GM12891 (cell line): Measurements from ENCODE around the gene ARHGEF37.

ENCODE experiments used
- DNase-seq: peaks from one replicate; pipeline ENCODE4 v3.0.0; 2011; ENCODE audit warnings: low spot score; ENCODE audit not compliant: insufficient read length
- FAIRE-seq: peaks from 2 replicates; lab custom pipeline; 2011; peaks lifted over from hg19 to GRCh38; lab: Jason Lieb, UNC
- PAX5 ChIP-seq: IDR thresholded peaks from 2 replicates; pipeline ENCODE4 v1.6.1; 2011; ENCODE audit warnings: low read length, moderate library complexity, mild to moderate bottlenecking; ENCODE audit not compliant: insufficient read depth, severe bottlenecking
- POLR2A ChIP-seq: IDR thresholded peaks from 2 replicates; pipeline ENCODE4 v1.6.1; 2011; ENCODE audit warnings: low read depth, low read length, control low read depth
- POLR2AphosphoS5 ChIP-seq: IDR thresholded peaks from 2 replicates; pipeline ENCODE4 v1.6.1; 2011; ENCODE audit warnings: low read depth, low read length, control low read depth
- POU2F2 ChIP-seq: IDR thresholded peaks from 2 replicates; pipeline ENCODE4 v1.6.1; 2011; ENCODE audit warnings: low read depth, mild to moderate bottlenecking, control low read depth, low read length, moderate library complexity
- SPI1 ChIP-seq: IDR thresholded peaks from 2 replicates; pipeline ENCODE4 v1.6.1; 2011; ENCODE audit warnings: low read depth, low read length, control low read depth
- TAF1 ChIP-seq: IDR thresholded peaks from 2 replicates; pipeline ENCODE4 v1.6.1; 2011; ENCODE audit warnings: low read depth, low read length, control low read depth

ARHGEF37 gene

GRCh38 chr5:149671544-149671943 lies 90.2 kb downstream of the ARHGEF37 start:
- TF ChIP-seq PAX5, result no peak
- DNase-seq (no peak), FAIRE-seq (no peak)

GRCh38 chr5:149672701-149673476 lies 91.6 kb downstream of the ARHGEF37 start:
- FAIRE-seq (no peak), DNase-seq (no peak)
- TF ChIP-seq POLR2A (no peak), SPI1 (no peak), TAF1 (no peak), PAX5 (no peak), POU2F2 (no peak), POLR2AphosphoS5 (no peak)

GRCh38 chr5:149674686-149675085 lies 93.4 kb downstream of the ARHGEF37 start:
- DNase-seq (no peak), FAIRE-seq (no peak)
- TF ChIP-seq POU2F2 (no peak), SPI1 (no peak), PAX5 (no peak), TAF1 (no peak), POLR2A (no peak), POLR2AphosphoS5 (no peak)

- FAIRE-seq (no peak), DNase-seq (no peak)
- TF ChIP-seq POU2F2 (no peak), POLR2A (no peak), POLR2AphosphoS5 (no peak), TAF1 (no peak), PAX5 (no peak), SPI1 (no peak)
Observed at GRCh38 chr5:149675610-149676201, 94.4 kb downstream of the ARHGEF37 start.

GRCh38 chr5:149677731-149678130 lies 96.4 kb downstream of the ARHGEF37 start:
- FAIRE-seq (no peak), DNase-seq (no peak)
- TF ChIP-seq SPI1, result no peak
- TF ChIP-seq PAX5, result no peak
- TF ChIP-seq POLR2A, result no peak
- TF ChIP-seq POLR2AphosphoS5, result no peak
- no peak for TF ChIP-seq POU2F2
- TF ChIP-seq TAF1, result no peak

- DNase-seq (no peak), FAIRE-seq (peak; percentile 23)
- TF ChIP-seq POLR2A (no peak), POU2F2 (no peak), TAF1 (no peak), PAX5 (no peak), SPI1 (no peak), POLR2AphosphoS5 (no peak)
Observed at GRCh38 chr5:149679876-149680809, 98.8 kb downstream of the ARHGEF37 start.

GRCh38 chr5:149680810-149681221 lies 99.5 kb downstream of the ARHGEF37 start:
- FAIRE-seq, result peak; percentile 72
- TF ChIP-seq POLR2AphosphoS5 (no peak), TAF1 (no peak), POLR2A (no peak), SPI1 (peak; percentile 100), PAX5 (no peak)
- peak; percentile 60 for DNase-seq

GRCh38 chr5:149681252-149681651 lies 100.0 kb downstream of the ARHGEF37 start:
- TF ChIP-seq POLR2AphosphoS5 (no peak), PAX5 (no peak), SPI1 (no peak), POU2F2 (no peak), TAF1 (no peak), POLR2A (no peak)
- FAIRE-seq (no peak), DNase-seq (no peak)

GRCh38 chr5:149681922-149682321 lies 100.6 kb downstream of the ARHGEF37 start:
- DNase-seq (no peak), FAIRE-seq (no peak)
- TF ChIP-seq PAX5 (no peak), SPI1 (no peak), POU2F2 (no peak), TAF1 (no peak), POLR2A (no peak), POLR2AphosphoS5 (no peak)
